Measurements from ENCODE around the gene LIMA1. TPM values are rescaled to one million over a fixed set of nuclear protein-coding genes. Genes with fewer than 3 reads are reported as not detected.
A peak's percentile ranks its signal among the peaks of the same experiment; 100 is the strongest.
"Not testable (repeated sequence)": the region's sequence is repeated elsewhere in the genome, so short reads cannot be mapped to it uniquely, and the experiment has no call there.

Gene LIMA1
- total and polyA plus RNA-seq, 9 of the 15 experiments (the other 6 are each of a cell fraction or from before 2014, with no cell fraction given), result 20.2 to 37.8 (median 27.3) TPM

DNA sequence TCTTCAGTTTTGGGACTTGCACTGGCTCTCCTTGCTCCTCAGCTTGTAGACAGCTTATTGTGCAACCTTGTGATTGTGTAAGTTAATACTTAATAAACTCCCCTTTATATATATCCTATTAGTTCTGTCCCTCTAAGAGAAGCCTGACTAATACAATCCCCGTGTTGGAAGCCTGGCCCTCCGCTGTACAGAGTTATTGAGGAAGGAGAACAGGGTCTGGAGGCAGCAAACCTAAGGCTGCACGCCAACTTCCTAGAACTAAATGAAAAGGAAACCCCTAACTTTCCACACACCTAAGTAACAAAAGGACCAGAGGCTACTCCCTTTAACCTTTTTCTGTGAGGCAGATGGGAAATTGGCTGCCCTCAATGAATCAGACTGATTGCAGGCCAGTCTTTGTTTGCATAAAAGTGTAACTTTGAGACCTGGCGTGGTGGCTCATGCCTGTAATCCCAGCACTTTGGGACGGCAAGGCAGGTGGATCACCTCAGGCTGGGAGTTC lies 42.6 kb upstream of the LIMA1 start:
- 0 out of 5 replicates have a peak, but pooled peaks cover 0 to 3% of the 10 kb centered on the region in 2 experiments for H3K4me1 ChIP-seq (replicated peaks in 1 of 2; ENCODE audit: control insufficient read depth in 2 of 2, insufficient read depth in 2 of 2, low read length in 2 of 2)
- no peaks in the 10 kb centered on the region for H3K36me3 ChIP-seq (ENCODE audit: control insufficient read depth, insufficient read depth, low read length)
- no peaks in the 10 kb centered on the region for H4K20me1 ChIP-seq (replicated peaks; ENCODE audit: control insufficient read depth, insufficient read depth, low read length)
- H3K4me3 ChIP-seq, result no peak overlapping the region
- no peaks in the 10 kb centered on the region for H3K27me3 ChIP-seq (ENCODE audit: control insufficient read depth in 2 of 2, insufficient read depth in 2 of 2, low read length in 2 of 2)
- BruUV-seq (replicated peaks), result no TSS peak
- no peaks in the 10 kb centered on the region for H3K9me3 ChIP-seq (replicated peaks; ENCODE audit: control insufficient read depth, insufficient read depth, low read depth, low read length)
- ChIA-PET POLR2A (no interaction called here), CTCF (ENCODE audit: low intra/inter-chr PET ratio) (no interaction called here)
- FAIRE-seq (no peak), DNase-seq (ENCODE audit: extremely low read depth in 1 of 4, low spot score in 3 of 4) (no peak), ATAC-seq (no peak)
- no peak overlapping the region for H2AFZ ChIP-seq (ENCODE audit: low read depth, low read length)
- no peak overlapping the region for H3K27ac ChIP-seq (ENCODE audit: extremely low read depth, low read depth, low read length)
- in situ Hi-C loops (cut with MboI) (no loop called here), intact Hi-C loops (cut with micrococcal nuclease) (no loop called here)
- H3K9ac ChIP-seq (ENCODE audit: insufficient read depth in 1 of 2, low read depth in 2 of 2, low read length in 2 of 2), result no peak overlapping the region
- peak; percentile 38; the same call in 1 of the 2 replicates for TF ChIP-seq CEBPB (tag; IDR thresholded peaks at IDR 0.05)
- TF ChIP-seq, protein P1, sequence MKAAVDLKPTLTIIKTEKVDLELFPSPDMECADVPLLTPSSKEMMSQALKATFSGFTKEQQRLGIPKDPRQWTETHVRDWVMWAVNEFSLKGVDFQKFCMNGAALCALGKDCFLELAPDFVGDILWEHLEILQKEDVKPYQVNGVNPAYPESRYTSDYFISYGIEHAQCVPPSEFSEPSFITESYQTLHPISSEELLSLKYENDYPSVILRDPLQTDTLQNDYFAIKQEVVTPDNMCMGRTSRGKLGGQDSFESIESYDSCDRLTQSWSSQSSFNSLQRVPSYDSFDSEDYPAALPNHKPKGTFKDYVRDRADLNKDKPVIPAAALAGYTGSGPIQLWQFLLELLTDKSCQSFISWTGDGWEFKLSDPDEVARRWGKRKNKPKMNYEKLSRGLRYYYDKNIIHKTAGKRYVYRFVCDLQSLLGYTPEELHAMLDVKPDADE (conservative IDR thresholded peaks at IDR 0.05; ENCODE audit: control insufficient read depth, low read depth, low read length), result no peak
- no peaks in the 10 kb centered on the region for H3K9me1 ChIP-seq (ENCODE audit: control insufficient read depth, insufficient read depth, low read length)
- no peak overlapping the region for H3K4me2 ChIP-seq (ENCODE audit: insufficient read depth, low read length)
- no peaks in the 10 kb centered on the region for H3K79me2 ChIP-seq (ENCODE audit: control insufficient read depth, insufficient read depth, low read length)
- 51% methylated on average over 5 of the region's 5 CpGs for WGBS (ENCODE audit: insufficient coverage, low coverage, missing lambda C conversion rate)

DNA sequence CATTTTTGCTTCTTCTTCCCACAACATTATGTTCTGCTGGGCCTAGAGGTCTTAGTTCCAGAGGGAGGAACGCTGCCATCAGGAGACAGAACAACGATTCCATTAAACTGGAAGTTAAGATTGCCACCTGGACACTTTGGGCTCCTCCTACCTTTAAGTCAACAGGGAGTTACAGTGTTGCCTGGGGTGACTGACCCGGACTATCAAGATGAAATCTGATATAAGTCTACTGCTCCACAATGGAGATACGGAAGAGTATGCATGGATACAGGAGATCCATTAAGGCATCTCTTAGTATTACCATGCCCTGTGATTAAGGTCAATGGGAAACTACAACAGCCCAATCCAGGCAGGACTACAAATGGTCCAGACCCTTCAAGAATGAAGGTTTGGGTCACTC lies 41.5 kb upstream of the LIMA1 start:
- H3K27ac ChIP-seq (ENCODE audit: extremely low read depth, low read depth, low read length); in situ Hi-C loops (cut with MboI); H3K4me2 ChIP-seq (ENCODE audit: insufficient read depth, low read length); H3K4me1 ChIP-seq (replicated peaks in 1 of 2; ENCODE audit: control insufficient read depth in 2 of 2, insufficient read depth in 2 of 2, low read length in 2 of 2); H2AFZ ChIP-seq (ENCODE audit: low read depth, low read length); POLR2A ChIA-PET; H3K36me3 ChIP-seq (ENCODE audit: control insufficient read depth, insufficient read depth, low read length); DNase-seq (ENCODE audit: extremely low read depth in 1 of 4, low spot score in 3 of 4); intact Hi-C loops (cut with micrococcal nuclease); H3K9ac ChIP-seq (ENCODE audit: insufficient read depth in 1 of 2, low read depth in 2 of 2, low read length in 2 of 2); ATAC-seq; CTCF ChIA-PET (ENCODE audit: low intra/inter-chr PET ratio); H3K4me3 ChIP-seq; H3K9me3 ChIP-seq (replicated peaks; ENCODE audit: control insufficient read depth, insufficient read depth, low read depth, low read length); FAIRE-seq; BruUV-seq (replicated peaks); H4K20me1 ChIP-seq (replicated peaks; ENCODE audit: control insufficient read depth, insufficient read depth, low read length); H3K79me2 ChIP-seq (ENCODE audit: control insufficient read depth, insufficient read depth, low read length); H3K27me3 ChIP-seq (ENCODE audit: control insufficient read depth in 2 of 2, insufficient read depth in 2 of 2, low read length in 2 of 2); H3K9me1 ChIP-seq (ENCODE audit: control insufficient read depth, insufficient read depth, low read length): not testable (repeated sequence)
- WGBS (ENCODE audit: insufficient coverage, low coverage, missing lambda C conversion rate), result 17% methylated on average over 4 of the region's 4 CpGs

DNA sequence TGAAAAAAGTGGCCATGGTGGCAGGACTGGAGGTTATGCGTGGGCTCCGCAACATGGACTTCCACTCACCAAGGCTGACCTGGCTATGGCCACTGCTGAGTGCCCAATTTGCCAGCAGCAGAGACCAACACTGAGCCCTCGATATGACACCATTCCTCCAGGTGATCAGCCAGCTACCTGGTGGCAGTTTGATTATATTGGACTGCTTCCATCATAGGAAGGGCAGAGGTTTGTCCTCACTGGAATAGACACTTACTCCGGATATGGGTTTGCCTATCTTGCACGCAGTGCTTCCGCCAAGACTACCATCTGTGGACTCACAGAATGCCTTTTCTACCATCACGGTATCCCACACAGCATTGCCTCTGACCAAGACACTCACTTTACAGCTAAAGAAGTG lies 40.8 kb upstream of the LIMA1 start:
- H3K9me1 ChIP-seq (ENCODE audit: control insufficient read depth, insufficient read depth, low read length); in situ Hi-C loops (cut with MboI); H3K4me1 ChIP-seq (replicated peaks in 1 of 2; ENCODE audit: control insufficient read depth in 2 of 2, insufficient read depth in 2 of 2, low read length in 2 of 2); CTCF ChIA-PET (ENCODE audit: low intra/inter-chr PET ratio); FAIRE-seq; intact Hi-C loops (cut with micrococcal nuclease); H3K9me3 ChIP-seq (replicated peaks; ENCODE audit: control insufficient read depth, insufficient read depth, low read depth, low read length); H4K20me1 ChIP-seq (replicated peaks; ENCODE audit: control insufficient read depth, insufficient read depth, low read length); H3K27ac ChIP-seq (ENCODE audit: extremely low read depth, low read depth, low read length); BruUV-seq (replicated peaks); DNase-seq (ENCODE audit: extremely low read depth in 1 of 4, low spot score in 3 of 4); H3K79me2 ChIP-seq (ENCODE audit: control insufficient read depth, insufficient read depth, low read length); H2AFZ ChIP-seq (ENCODE audit: low read depth, low read length); H3K4me2 ChIP-seq (ENCODE audit: insufficient read depth, low read length); H3K9ac ChIP-seq (ENCODE audit: insufficient read depth in 1 of 2, low read depth in 2 of 2, low read length in 2 of 2); ATAC-seq; H3K36me3 ChIP-seq (ENCODE audit: control insufficient read depth, insufficient read depth, low read length); H3K27me3 ChIP-seq (ENCODE audit: control insufficient read depth in 2 of 2, insufficient read depth in 2 of 2, low read length in 2 of 2); H3K4me3 ChIP-seq; POLR2A ChIA-PET: not testable (repeated sequence)
- 74% methylated on average over 7 of the region's 7 CpGs for WGBS (ENCODE audit: insufficient coverage, low coverage, missing lambda C conversion rate)
